ENCODE measurements around the gene VAPA. TPM values are rescaled to one million over a fixed set of nuclear protein-coding genes. Genes with fewer than 3 reads are reported as not detected.

Gene VAPA
- total and polyA plus RNA-seq, 7 donors: 181 to 336 (median 263) TPM

- DNase-seq: no peak
- peaks cover 0 to 11% (median 7%) of the 10 kb centered on the region in 4 donors for H3K4me1 ChIP-seq
- H3K27ac ChIP-seq: no peak overlapping the region
- intact Hi-C loops (cut with DNase I): no loop called here
- no peak overlapping the region for H3K4me3 ChIP-seq
- no peak for TF ChIP-seq POLR2AphosphoS5 (IDR thresholded peaks at IDR 0.05)
- TF ChIP-seq POLR2A (IDR thresholded peaks at IDR 0.05): no peak
- no peak for TF ChIP-seq EP300 (IDR thresholded peaks at IDR 0.05)
- TF ChIP-seq CTCF (IDR thresholded peaks at IDR 0.05): no peak
- H3K36me3 ChIP-seq: no peaks in the 10 kb centered on the region
- H3K9me3 ChIP-seq: no peaks in the 10 kb centered on the region
- H3K27me3 ChIP-seq: no peaks in the 10 kb centered on the region
- 85 to 89% methylated on average over 17 of the region's 17 CpGs for WGBS, 2 donors
Observed at GRCh38 chr18:9986156-9986930, 72.5 kb downstream of the VAPA start.

- intact Hi-C loops (cut with DNase I): no loop called here
- Histone ChIP-seq H3K9me3 (no peaks in the 10 kb centered on the region), H3K4me1 (peaks cover 0 to 11% (median 7%) of the 10 kb centered on the region in 4 donors), H3K27ac (no peak overlapping the region), H3K27me3 (no peaks in the 10 kb centered on the region), H3K4me3 (no peak overlapping the region), H3K36me3 (no peaks in the 10 kb centered on the region)
- WGBS, 2 donors: 75 to 78% methylated on average over 8 of the region's 8 CpGs
- no peak for DNase-seq
- no peak for TF ChIP-seq POLR2AphosphoS5 (IDR thresholded peaks at IDR 0.05)
- TF ChIP-seq EP300 (IDR thresholded peaks at IDR 0.05): no peak
- no peak for TF ChIP-seq CTCF (IDR thresholded peaks at IDR 0.05)
- TF ChIP-seq POLR2A (IDR thresholded peaks at IDR 0.05): no peak
Observed at GRCh38 chr18:9987345-9987744, 73.5 kb downstream of the VAPA start.

- DNase-seq: no peak
- 23 to 74% methylated on average over 12 of the region's 12 CpGs for WGBS, 2 donors
- Histone ChIP-seq H3K36me3 (no peaks in the 10 kb centered on the region), H3K4me3 (no peak overlapping the region), H3K27me3 (no peaks in the 10 kb centered on the region), H3K9me3 (no peaks in the 10 kb centered on the region), H3K27ac (no peak overlapping the region), H3K4me1 (peaks cover 0 to 17% (median 9%) of the 10 kb centered on the region in 4 donors)
- intact Hi-C loops (cut with DNase I): no loop called here
- TF ChIP-seq POLR2AphosphoS5 (IDR thresholded peaks at IDR 0.05) (no peak), EP300 (IDR thresholded peaks at IDR 0.05) (no peak), CTCF (IDR thresholded peaks at IDR 0.05) (no peak), POLR2A (IDR thresholded peaks at IDR 0.05) (no peak)
Observed at GRCh38 chr18:9987931-9988330, 74.1 kb downstream of the VAPA start.

- no peak for TF ChIP-seq CTCF (IDR thresholded peaks at IDR 0.05)
- TF ChIP-seq POLR2AphosphoS5 (IDR thresholded peaks at IDR 0.05): no peak
- TF ChIP-seq EP300 (IDR thresholded peaks at IDR 0.05): no peak
- TF ChIP-seq POLR2A (IDR thresholded peaks at IDR 0.05): no peak
- Histone ChIP-seq H3K27ac (no peak overlapping the region), H3K4me3 (no peak overlapping the region), H3K4me1 (peaks cover 3 to 22% (median 12%) of the 10 kb centered on the region in 4 donors), H3K27me3 (no peaks in the 10 kb centered on the region), H3K9me3 (no peaks in the 10 kb centered on the region), H3K36me3 (no peaks in the 10 kb centered on the region)
- intact Hi-C loops (cut with DNase I): no loop called here
- WGBS, 2 donors: 83% methylated on average over 9 of the region's 9 CpGs
- DNase-seq: no peak
Observed at GRCh38 chr18:9988665-9989064, 74.8 kb downstream of the VAPA start.

Data from sigmoid colon (tissue), 7 donors.